IMR-90 (cell line): ENCODE results near the gene AGAP1. TPM values are rescaled to one million over a fixed set of nuclear protein-coding genes. Genes with fewer than 3 reads are reported as not detected.

Experiments used
- ATAC-seq: fragments of 200-7000 bp; cut with Tn5 transposase; 2 replicates; pipeline ENCODE4 v1.9.1; 2020; ENCODE audit warnings: low read depth, mild to moderate bottlenecking, moderate library complexity
- BruUV-seq: library from RNA; stranded (reverse); fragments of 400-500 nt; replicated peaks from 2 replicates; lab custom pipeline; 2021; lab: Mats Ljungman, UMichigan
- CTCF ChIA-PET: fragments of 300-600 bp; formaldehyde crosslinking; extraction: SDS; loops from one replicate; lab custom pipeline; 2021; ENCODE audit warnings: antibody characterized with exemption; lab: Yijun Ruan, JAX
- POLR2A ChIA-PET: fragments of 300-600 bp; sonication (Branson Sonifier 250); formaldehyde crosslinking; loops from one replicate; lab custom pipeline; 2022; ENCODE audit warnings: antibody characterized with exemption; ENCODE audit not compliant: unreplicated experiment; lab: Charles Lee
- DNase-seq: peaks from one replicate; pipeline ENCODE4 v3.0.0; 2013
- H2AFZ ChIP-seq: replicated peaks from 2 replicates; pipeline ENCODE3; 2013; ENCODE audit warnings: low read length, mild to moderate bottlenecking; ENCODE audit not compliant: poor library complexity
- H2AK5ac ChIP-seq: 2 replicates; pipeline ENCODE4 v1.6.1; 2013; ENCODE audit warnings: low read depth, low read length, inconsistent platforms
- H2AK9ac ChIP-seq: replicated peaks from 2 replicates; pipeline ENCODE3; 2013; ENCODE audit warnings: mild to moderate bottlenecking, low read depth, low read length, moderate library complexity; ENCODE audit not compliant: poor library complexity
- H2BK120ac ChIP-seq: 2 replicates; pipeline ENCODE4 v1.6.1; 2013; ENCODE audit warnings: low read depth, low read length, inconsistent platforms
- H2BK15ac ChIP-seq: 3 replicates; pipeline ENCODE4 v1.6.1; 2013; ENCODE audit warnings: low read depth, low read length, inconsistent platforms
- H2BK20ac ChIP-seq: 2 replicates; pipeline ENCODE4 v1.6.1; 2013; ENCODE audit warnings: low read depth, mild to moderate bottlenecking, inconsistent platforms, low read length, moderate library complexity
- H2BK5ac ChIP-seq: 2 replicates; pipeline ENCODE4 v1.6.1; 2013; ENCODE audit warnings: mild to moderate bottlenecking, low read depth, low read length, inconsistent platforms; ENCODE audit not compliant: poor library complexity, severe bottlenecking
- H3K14ac ChIP-seq: replicated peaks from 2 replicates; pipeline ENCODE4 v1.6.1; 2013; ENCODE audit warnings: low read depth, low read length, inconsistent platforms
- H3K18ac ChIP-seq: 2 replicates; pipeline ENCODE4 v1.6.1; 2013; ENCODE audit warnings: low read depth, low read length, control low read depth
- H3K23ac ChIP-seq: 2 replicates; pipeline ENCODE4 v1.6.1; 2013; ENCODE audit warnings: low read depth, low read length, inconsistent platforms
- H3K27ac ChIP-seq: 2 replicates; pipeline ENCODE4 v1.5.1; 2013; ENCODE audit warnings: mild to moderate bottlenecking, control low read depth, low read length; ENCODE audit not compliant: insufficient read depth
- H3K27me3 ChIP-seq: 2 replicates; pipeline ENCODE4 v1.6.1; 2013; ENCODE audit warnings: low read length; ENCODE audit not compliant: control insufficient read depth, insufficient read depth
- H3K36me3 ChIP-seq: 2 replicates; pipeline ENCODE4 v1.6.1; 2013; ENCODE audit warnings: low read length, mixed read lengths; ENCODE audit not compliant: control insufficient read depth, insufficient read depth
- H3K4ac ChIP-seq: 2 replicates; pipeline ENCODE4 v1.6.1; 2013; ENCODE audit warnings: low read depth, low read length, inconsistent platforms
- H3K4me1 ChIP-seq: 2 replicates; pipeline ENCODE4 v1.6.1; 2013; ENCODE audit warnings: low read length, mixed read lengths; ENCODE audit not compliant: control insufficient read depth, insufficient read depth
- H3K4me2 ChIP-seq: 2 replicates; pipeline ENCODE4 v1.6.1; 2013; ENCODE audit warnings: low read depth, mild to moderate bottlenecking, control low read depth, low read length, moderate library complexity
- H3K4me3 ChIP-seq: 2 replicates; pipeline ENCODE4 v1.5.1; 2013; ENCODE audit warnings: low read depth, mild to moderate bottlenecking, control low read depth, low read length, moderate library complexity; ENCODE audit not compliant: insufficient read depth
- H3K56ac ChIP-seq: 2 replicates; pipeline ENCODE4 v1.6.1; 2013; ENCODE audit warnings: low read length, inconsistent platforms; ENCODE audit not compliant: insufficient read depth; ENCODE audit errors: extremely low read depth
- H3K79me1 ChIP-seq, 2 experiments: 2 replicates each; pipeline ENCODE4 v1.6.1; 2013; ENCODE audit warnings: low read length in 2 of 2, inconsistent platforms in 1 of 2, low read depth in 1 of 2
- H3K9ac ChIP-seq: 2 replicates; pipeline ENCODE4 v1.6.1; 2013; ENCODE audit warnings: low read depth, low read length, control low read depth
- H3K9me1 ChIP-seq: 2 replicates; pipeline ENCODE4 v1.6.1; 2013; ENCODE audit warnings: low read length, inconsistent platforms; ENCODE audit not compliant: insufficient read depth
- H3K9me3 ChIP-seq: 2 replicates; pipeline ENCODE4 v1.6.1; 2013; ENCODE audit warnings: low read length; ENCODE audit not compliant: control insufficient read depth, insufficient read depth
- H4K20me1 ChIP-seq: 2 replicates; pipeline ENCODE4 v1.6.1; 2013; ENCODE audit warnings: low read length, inconsistent platforms; ENCODE audit not compliant: insufficient read depth
- H4K5ac ChIP-seq: 2 replicates; pipeline ENCODE4 v1.6.1; 2013; ENCODE audit warnings: mild to moderate bottlenecking, low read depth, low read length, control low read depth
- H4K8ac ChIP-seq, 2 experiments: 2 replicates each; pipeline ENCODE4 v1.6.1; 2013; ENCODE audit warnings: low read depth in 2 of 2, low read length in 2 of 2, control low read depth in 1 of 2, inconsistent platforms in 1 of 2
- H4K91ac ChIP-seq: 2 replicates; pipeline ENCODE4 v1.6.1; 2013; ENCODE audit warnings: low read depth, low read length, inconsistent platforms; ENCODE audit not compliant: insufficient read depth
- MAFK ChIP-seq: IDR thresholded peaks from 2 replicates; pipeline ENCODE4 v1.6.1; 2012; ENCODE audit warnings: low read depth, low read length, improper control_type of control experiment
- MAZ ChIP-seq: IDR thresholded peaks from 2 replicates; pipeline ENCODE4 v1.6.1; 2012; ENCODE audit warnings: low read depth, mild to moderate bottlenecking, low read length, improper control_type of control experiment, moderate library complexity, borderline replicate concordance
- MXI1 ChIP-seq: IDR thresholded peaks from 2 replicates; pipeline ENCODE4 v1.6.1; 2012; ENCODE audit warnings: low read depth, mild to moderate bottlenecking, low read length, moderate library complexity, borderline replicate concordance
- NFE2L2 ChIP-seq: fragments of 150-350 bp; IDR thresholded peaks from 2 replicates; pipeline ENCODE4 v1.6.1; 2016; ENCODE audit warnings: low read depth, mild to moderate bottlenecking, low read length
- POLR2A ChIP-seq: IDR thresholded peaks from 2 replicates; pipeline ENCODE4 v1.6.1; 2012; ENCODE audit warnings: mild to moderate bottlenecking, low read depth, low read length
- RAD21 ChIP-seq: IDR thresholded peaks from 2 replicates; pipeline ENCODE4 v1.6.1; 2012; ENCODE audit warnings: low read length, improper control_type of control experiment
- RFX5 ChIP-seq: IDR thresholded peaks from 2 replicates; pipeline ENCODE4 v1.8.0; 2012; ENCODE audit warnings: low read depth, mild to moderate bottlenecking, low read length, moderate library complexity
- WGBS, 2 experiments: methylation state at CpG; one replicate each; pipeline versions ENCODE4 v1.1.5 to v1.1.7; 2013; ENCODE audit warnings: missing lambda C conversion rate in 2 of 2; ENCODE audit not compliant: insufficient read length in 1 of 2; ENCODE audit errors: extremely low coverage in 2 of 2; 5-methylcytosine and 5-hydroxymethylcytosine counted together
- dilution Hi-C: fragments of 300-500 bp; cut with HindIII; formaldehyde crosslinking; loops from one replicate; pipeline ENCODE4 v1.14.3; 2018; ENCODE audit warnings: low sequenced_read_pairs; ENCODE audit not compliant: unreplicated experiment
- in situ Hi-C: fragments of 300-500 bp; cut with MboI; formaldehyde crosslinking; loops from 3 replicates; pipeline ENCODE4 v1.14.3; 2019; ENCODE audit warnings: low sequenced_read_pairs, inconsistent platforms, mixed read lengths
- intact Hi-C: fragments of 100-400 bp; cut with micrococcal nuclease; formaldehyde crosslinking; loops from 2 replicates; pipeline ENCODE4 v1.10.0; 2022
- polyA plus RNA-seq, 3 experiments: library from polyadenylated mRNA; depleted of rRNA; stranded (reverse); fragments of >200 nt; gene quantifications; 2 replicates each; pipeline ENCODE4 v1.2.3, GENCODE V29; 2012; ENCODE audit warnings: low replicate concordance in 1 of 3
- total RNA-seq: library from RNA; depleted of rRNA; stranded (reverse); fragments of >200 nt; gene quantifications from 2 replicates; pipeline ENCODE4 v1.2.3, GENCODE V29; 2012
- TF ChIP-seq, protein P1 (sequence below): fragments of 150-350 bp; IDR thresholded peaks from 2 replicates; pipeline ENCODE4 v1.6.1; 2017; ENCODE audit warnings: mild to moderate bottlenecking, antibody characterized with exemption, low read length, low read depth
- TF ChIP-seq, protein P2 (sequence below): fragments of 150-350 bp; IDR thresholded peaks from 2 replicates; pipeline ENCODE4 v1.6.1; 2016; ENCODE audit warnings: low read depth, mild to moderate bottlenecking, low read length, moderate library complexity, borderline replicate concordance

AGAP1 gene
- total and polyA plus RNA-seq, 2 of the 4 experiments (the other 2 are of a cell fraction) = 15.1 to 16.4 TPM

DNA sequence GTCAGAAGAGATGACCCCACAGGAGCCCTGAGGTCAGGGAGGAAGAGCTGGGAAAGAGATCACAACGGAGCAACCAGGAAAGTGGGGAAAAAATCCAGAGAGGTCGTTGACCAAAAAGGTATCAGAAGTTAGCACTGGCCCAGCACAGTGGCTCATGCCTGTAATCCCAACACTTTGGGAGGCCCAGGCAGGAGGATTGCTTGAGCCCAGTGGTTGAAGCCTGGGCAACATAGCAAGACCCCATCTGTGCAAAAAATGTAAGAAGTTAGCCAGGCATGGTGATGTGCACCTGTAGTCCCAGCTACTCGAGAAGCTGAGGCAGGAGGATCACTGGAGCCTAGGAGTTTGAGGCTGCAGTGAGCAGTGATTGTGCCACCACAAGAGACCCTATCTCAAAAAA is 552.9 kb downstream of the AGAP1 start (continued):
- no peak for TF ChIP-seq MAZ
- TF ChIP-seq, protein P1, sequence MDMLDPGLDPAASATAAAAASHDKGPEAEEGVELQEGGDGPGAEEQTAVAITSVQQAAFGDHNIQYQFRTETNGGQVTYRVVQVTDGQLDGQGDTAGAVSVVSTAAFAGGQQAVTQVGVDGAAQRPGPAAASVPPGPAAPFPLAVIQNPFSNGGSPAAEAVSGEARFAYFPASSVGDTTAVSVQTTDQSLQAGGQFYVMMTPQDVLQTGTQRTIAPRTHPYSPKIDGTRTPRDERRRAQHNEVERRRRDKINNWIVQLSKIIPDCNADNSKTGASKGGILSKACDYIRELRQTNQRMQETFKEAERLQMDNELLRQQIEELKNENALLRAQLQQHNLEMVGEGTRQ = no peak
- no peak for TF ChIP-seq POLR2A
- TF ChIP-seq MAFK = no peak

DNA sequence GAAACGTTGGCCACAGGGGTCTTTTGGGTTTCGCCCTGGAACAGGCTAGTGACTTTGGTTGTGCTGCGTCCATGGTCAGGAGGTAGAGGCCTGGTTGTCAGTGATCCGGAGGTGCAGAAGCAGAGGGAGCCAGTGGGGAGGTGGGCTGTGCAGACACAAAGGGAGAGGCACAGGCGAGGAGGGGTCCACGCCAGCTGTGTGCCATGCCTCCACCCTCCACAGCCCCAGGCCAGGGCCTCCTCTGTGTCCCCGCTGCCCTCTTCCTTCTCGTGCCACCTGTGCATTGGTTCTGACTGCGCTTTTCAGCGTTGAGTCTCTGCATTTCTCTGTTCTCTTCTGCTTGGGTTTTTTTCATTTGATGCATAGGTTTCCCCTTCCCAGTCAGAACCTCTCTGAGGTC is 553.3 kb downstream of the AGAP1 start:
- no peak overlapping the region for H2AK9ac ChIP-seq
- no peak overlapping the region for H3K4me2 ChIP-seq
- in situ Hi-C loops (no loop called here), dilution Hi-C loops (no loop called here), intact Hi-C loops (no loop called here)
- CTCF ChIA-PET = interaction anchor here (0.6 kb wide), 1 partner anchor 179 kb away, joined by 4 read pairs; no protein-coding TSS in a partner anchor
- H3K36me3 ChIP-seq = peaks cover 12% of the 10 kb centered on the region
- no peak overlapping the region for H2BK5ac ChIP-seq
- no peak overlapping the region for H2AK5ac ChIP-seq
- 90% methylated on average over 4 of the region's 10 CpGs; no CpG with 5 or more reads in 1 of the 2 experiments for WGBS, 2 experiments
- H3K9me1 ChIP-seq = no peaks in the 10 kb centered on the region
- H3K23ac ChIP-seq = no peak overlapping the region
- H3K18ac ChIP-seq = no peak overlapping the region
- no peaks in the 10 kb centered on the region for H3K4me1 ChIP-seq
- no peaks in the 10 kb centered on the region for H3K79me1 ChIP-seq
- no peak overlapping the region for H4K5ac ChIP-seq
- H2BK20ac ChIP-seq = no peak overlapping the region
- no peaks in the 10 kb centered on the region for H3K27me3 ChIP-seq
- H3K4me3 ChIP-seq = no peak overlapping the region
- H3K4ac ChIP-seq = no peak overlapping the region
- no peak overlapping the region for H3K14ac ChIP-seq
- H3K56ac ChIP-seq = no peak overlapping the region
- no peaks in the 10 kb centered on the region for H3K9me3 ChIP-seq
- H2BK15ac ChIP-seq = no peak overlapping the region
- H3K27ac ChIP-seq = no peak overlapping the region
- H2BK120ac ChIP-seq = no peak overlapping the region
- POLR2A ChIA-PET = no interaction called here
- H4K8ac ChIP-seq = no peak overlapping the region
- no peak overlapping the region for H3K9ac ChIP-seq
- H4K20me1 ChIP-seq = no peaks in the 10 kb centered on the region
- no TSS peak for BruUV-seq
- H4K91ac ChIP-seq = no peak overlapping the region
- TF ChIP-seq, protein P2, sequence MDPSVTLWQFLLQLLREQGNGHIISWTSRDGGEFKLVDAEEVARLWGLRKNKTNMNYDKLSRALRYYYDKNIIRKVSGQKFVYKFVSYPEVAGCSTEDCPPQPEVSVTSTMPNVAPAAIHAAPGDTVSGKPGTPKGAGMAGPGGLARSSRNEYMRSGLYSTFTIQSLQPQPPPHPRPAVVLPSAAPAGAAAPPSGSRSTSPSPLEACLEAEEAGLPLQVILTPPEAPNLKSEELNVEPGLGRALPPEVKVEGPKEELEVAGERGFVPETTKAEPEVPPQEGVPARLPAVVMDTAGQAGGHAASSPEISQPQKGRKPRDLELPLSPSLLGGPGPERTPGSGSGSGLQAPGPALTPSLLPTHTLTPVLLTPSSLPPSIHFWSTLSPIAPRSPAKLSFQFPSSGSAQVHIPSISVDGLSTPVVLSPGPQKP = no peak
- TF ChIP-seq MXI1 (no peak), RAD21 (no peak), NFE2L2 (no peak), RFX5 (no peak)
- no peak overlapping the region for H2AFZ ChIP-seq
- no peak for DNase-seq
- ATAC-seq = no peak
